Stromal cell of bone marrow (primary cell): Measurements from ENCODE around the gene POU3F2.

Source experiments
- DNase-seq: peaks from one replicate; pipeline ENCODE4 v3.0.0-alpha.2; 2012; ENCODE audit warnings: low read depth

POU3F2 gene

GRCh38 chr6:98834060-98835031 is at the start of gene POU3F2:
Gene POU3F2 (plus strand): TSS chr6:98834574. CDS start chr6:98834874, 300 bp downstream.
- DNase-seq: peak; percentile 15

DNA sequence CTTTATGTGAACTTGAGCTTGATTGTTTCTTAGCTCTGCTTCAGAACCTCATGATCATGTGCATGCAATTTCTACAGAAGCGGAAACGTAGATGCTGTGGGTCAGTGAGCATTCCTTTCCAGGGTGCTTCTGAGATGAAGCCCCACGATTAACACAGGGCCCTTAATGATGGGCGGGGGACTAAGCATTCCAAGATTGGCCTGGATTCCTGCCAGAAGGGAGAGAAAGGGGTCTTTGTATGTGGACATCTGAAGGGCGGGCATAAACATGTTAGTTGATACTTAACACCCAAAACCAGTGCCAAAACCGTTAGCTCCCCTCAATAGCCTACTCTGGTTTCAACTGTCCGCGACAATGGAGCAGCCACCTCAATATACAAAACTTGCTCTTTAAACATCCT is 46.9 kb upstream of the POU3F2 start:
- no peak for DNase-seq

GRCh38 chr6:98787961-98788360 is 46.4 kb upstream of the POU3F2 start:
- no peak for DNase-seq

DNA sequence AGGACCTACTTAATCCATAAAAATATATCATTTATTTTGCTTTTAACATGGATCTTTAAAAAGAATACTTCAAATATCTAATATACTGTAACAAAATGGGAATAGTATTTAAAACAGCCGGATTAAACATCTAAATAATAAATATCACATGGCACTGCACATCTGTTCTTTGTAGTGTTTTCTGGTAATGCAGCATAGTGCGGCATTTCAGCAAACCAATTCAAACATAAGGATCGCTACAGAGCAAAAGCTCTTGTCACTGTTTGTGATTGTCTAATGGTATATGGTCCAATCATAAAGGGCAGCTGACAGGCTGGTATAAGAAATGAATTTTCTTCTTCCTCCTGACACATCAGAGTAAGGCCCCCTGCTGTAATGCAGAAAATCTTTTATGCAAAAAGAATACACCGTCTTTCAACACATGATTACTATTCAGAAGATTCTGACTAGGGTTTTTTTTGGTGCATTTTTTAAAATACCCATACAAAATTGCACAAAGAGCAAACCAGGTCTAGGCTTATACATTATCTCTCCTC is 40.0 kb upstream of the POU3F2 start:
- no peak for DNase-seq

DNA sequence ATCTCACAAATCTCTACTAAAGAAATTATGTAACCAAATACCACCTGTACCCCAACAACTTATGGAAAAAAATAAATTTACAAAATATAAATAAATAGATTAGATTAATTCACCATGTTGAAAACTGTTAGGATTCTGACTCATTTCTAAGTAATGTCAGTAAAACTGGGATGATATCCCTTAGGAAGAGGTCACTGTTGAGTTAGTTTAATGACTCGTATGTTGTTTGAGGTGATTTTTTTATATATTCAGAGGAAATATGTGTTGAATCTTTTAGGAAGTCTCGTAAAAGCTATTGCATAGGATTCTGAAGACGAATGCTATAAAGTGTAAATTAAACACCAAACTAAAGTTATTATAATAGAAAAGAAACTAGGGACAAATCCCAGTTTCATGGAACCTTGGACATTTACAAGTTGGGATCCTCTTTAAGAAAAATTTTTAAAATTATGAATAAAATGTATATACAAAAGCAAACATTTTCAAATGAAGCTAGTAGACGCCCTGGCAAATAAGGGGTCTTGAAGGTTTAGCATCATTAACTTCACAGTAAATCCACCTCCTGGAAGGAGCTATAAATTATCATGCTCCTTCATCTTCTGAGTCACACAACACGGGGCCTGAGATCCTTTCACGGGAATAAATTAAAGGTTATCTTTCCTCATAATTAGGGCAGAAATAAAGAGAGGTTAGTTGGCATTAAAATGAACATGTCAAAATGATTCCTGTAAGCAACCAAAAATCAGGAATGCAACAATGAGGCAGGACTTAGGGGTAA is 37.0 kb upstream of the POU3F2 start:
- no peak for DNase-seq

DNA sequence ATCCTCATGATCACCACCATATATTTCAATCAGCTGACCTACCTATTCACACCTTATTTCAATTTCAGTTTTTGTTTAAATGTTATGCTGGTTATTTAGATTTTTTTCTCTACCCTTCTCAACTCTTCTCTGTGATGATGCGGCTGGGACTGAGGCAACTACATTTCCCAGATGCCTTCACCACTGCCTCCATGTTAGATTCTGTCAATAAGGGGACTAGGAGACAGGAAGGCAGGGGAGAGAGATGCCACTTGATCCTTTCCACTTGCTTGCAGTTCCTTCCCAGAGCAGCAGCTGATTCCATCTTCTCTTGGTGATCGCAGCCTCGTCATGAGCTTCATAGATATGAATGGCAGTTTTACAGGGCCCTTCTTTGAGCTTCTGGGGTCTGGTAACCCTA is 33.5 kb upstream of the POU3F2 start:
- no peak for DNase-seq

- no peak for DNase-seq
These were observed 25.7 kb upstream of the POU3F2 start for GRCh38 chr6:98808541-98809210.

- no peak for DNase-seq
These were observed 22.2 kb upstream of the POU3F2 start for GRCh38 chr6:98812220-98812619.

DNA sequence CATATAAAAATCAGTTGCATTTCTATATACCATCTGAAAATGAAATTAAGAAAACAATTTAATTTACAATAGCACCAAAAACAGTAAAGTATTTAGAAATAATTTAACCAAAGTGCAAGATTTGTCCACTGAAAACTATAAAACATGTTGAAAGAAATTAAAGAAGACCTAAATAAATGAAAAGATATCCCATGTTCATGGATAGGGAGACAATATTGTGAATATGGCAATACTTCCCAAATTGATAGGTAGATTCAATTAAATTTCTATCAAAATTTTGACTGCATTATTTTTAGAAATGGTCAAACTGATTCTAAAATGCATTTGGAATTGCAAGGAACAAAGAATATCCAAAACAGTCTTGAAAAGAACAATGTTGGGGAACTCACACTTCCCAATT is 17.6 kb upstream of the POU3F2 start:
- DNase-seq: no peak

DNA sequence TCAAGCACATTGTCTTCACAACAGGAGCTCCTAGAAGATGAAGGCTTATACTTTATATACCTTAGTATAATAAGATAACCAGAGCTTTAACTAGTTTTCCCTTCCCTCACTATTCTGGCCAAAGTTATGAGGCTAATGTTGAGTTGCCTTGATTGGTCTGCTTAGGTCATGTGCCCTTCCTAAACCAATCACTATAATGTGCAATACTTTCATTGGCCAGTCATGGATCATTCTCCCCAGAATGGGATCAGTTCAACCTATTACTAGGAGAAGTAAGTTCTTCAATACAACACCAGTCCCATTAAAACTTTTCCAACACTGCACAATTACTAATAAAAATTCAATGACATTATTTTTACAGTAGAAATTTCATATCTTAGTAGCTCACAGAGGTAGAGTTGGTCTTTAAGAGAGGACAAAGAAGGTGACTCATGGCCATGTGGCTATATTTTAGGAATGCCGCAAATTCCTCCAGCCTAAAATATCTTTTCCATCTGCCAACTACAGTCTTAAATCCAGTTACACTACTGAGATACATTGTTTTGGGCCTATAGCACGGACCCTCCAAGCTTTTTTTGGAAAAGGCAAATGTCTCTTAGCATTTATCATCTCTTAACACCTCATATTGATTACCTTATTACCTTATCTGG is 12.5 kb upstream of the POU3F2 start:
- DNase-seq: no peak

GRCh38 chr6:98823428-98824161 is 10.8 kb upstream of the POU3F2 start:
- no peak for DNase-seq

- DNase-seq: no peak
These were observed 10.0 kb upstream of the POU3F2 start for GRCh38 chr6:98824162-98824901.

DNA sequence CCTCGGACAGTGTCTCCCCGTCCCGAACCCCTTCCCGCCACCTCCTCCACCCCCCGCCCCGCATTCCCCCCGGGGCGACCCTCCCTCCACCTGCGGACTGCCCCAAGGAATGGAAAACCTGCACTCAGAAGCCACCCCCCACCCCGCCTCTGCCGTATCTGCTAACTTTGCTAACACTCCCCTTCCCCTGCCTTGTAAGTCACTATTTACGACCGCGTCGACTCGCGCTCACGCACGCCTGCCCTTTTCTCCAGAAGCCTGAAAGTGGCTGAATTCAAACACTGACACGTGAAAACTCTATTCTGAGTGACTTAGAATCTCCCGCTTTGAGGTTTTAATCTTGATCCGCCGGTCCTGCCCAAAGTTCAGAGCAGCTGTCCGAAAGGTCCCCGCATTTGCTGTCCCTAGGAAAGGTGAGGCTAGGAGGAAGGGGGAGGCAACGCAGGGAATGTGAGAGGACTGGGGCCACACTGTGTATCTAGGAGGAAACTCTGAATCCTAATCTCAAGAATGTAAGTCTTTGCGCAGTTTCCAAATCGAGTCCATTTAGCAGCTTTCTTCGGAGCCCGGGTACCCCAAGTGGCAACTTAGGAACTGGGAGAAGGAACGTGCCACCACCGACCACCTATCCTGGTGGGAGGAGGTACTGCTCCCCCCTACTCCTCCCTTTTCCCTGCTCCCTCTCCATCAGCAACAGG is 9.3 kb upstream of the POU3F2 start:
- no peak for DNase-seq

DNA sequence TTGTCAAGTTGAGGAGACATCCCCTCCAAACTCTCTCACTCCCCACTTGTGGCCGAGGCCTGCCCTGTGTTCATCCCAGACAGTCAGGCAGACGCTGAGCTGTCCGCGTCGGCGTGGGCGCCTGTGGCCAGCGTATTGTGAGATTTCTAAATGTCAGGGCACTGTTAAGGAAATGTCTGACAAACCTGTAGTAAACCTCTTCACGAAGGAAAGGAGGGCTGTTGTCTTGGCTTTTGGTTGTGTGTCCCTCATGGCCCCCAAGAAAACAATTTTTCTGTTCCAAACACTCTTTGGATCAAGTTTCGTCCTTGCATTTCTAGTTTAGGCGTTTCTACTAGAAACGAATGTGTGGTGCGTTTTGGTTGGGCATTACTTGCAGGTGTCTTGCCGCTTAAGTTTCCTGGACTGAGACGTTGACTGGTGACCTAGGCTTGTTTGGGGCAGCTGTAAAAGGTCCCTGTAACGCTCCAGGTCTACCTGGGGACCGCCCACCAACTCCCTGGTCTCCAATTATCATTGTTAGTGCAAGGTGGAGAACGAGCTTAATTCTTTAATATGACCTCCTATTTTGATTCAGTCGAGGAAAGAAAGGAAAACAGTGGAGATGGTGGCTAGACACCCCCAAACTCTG is 8.7 kb upstream of the POU3F2 start:
- no peak for DNase-seq

GRCh38 chr6:98827295-98828159 is 6.8 kb upstream of the POU3F2 start:
- no peak for DNase-seq

- no peak for DNase-seq
These were observed 6.1 kb upstream of the POU3F2 start for GRCh38 chr6:98828211-98828788.

DNA sequence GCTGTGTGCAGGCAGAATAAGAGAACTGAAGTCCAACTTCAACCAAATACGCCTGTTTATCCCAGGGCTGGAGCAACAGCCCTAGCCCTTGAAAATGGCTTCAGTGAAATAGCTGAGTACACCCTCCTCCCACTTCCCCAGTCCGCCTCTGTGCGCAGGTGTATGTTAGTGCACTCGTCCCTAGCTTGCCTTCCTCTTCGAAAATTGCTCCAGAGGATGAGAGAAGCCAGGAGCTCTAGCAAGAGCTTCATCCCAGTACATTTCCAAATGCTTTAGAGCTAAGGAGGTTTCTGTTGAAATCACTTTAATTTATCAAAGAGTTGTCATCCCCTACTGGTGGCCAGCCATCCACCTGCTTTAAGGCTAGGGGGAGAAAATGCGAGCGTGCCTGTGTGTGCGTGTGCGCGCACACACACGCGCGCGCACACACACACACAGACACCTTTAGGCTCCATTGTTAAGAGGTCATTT is 5.4 kb upstream of the POU3F2 start:
- no peak for DNase-seq

DNA sequence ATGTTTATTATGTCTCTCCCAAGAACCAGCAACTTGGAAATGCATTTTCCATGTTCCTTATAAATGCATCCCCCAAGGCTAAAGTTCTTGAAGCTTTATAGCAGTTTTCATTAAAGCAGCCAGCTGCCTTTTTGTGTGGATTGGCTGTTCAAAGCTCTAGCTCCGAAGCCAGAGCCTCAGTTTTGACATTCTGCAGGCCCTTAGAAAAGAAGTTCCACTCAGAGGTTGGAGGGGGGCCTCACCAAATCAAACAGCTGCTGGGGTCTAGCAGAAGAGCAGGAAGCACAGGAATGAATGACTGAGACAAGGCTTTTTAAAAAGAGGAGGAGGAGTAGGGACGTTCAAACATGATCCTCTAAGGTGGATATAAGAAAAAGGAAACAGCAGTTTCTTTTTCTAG is 4.2 kb upstream of the POU3F2 start:
- DNase-seq: no peak
